NB4 (cell line): ENCODE results near the gene VWA5B1.

Source experiments
- DNase-seq: peaks from one replicate; pipeline ENCODE4 v3.0.0; 2010; ENCODE audit warnings: low read depth
- H3K4me3 ChIP-seq: one replicate; pipeline ENCODE4 v1.5.1; 2011; ENCODE audit warnings: mild to moderate bottlenecking, low read depth, low read length, moderate library complexity
- CTCF ChIP-seq: IDR thresholded peaks from one replicate; pipeline ENCODE4 v1.5.1; 2012; ENCODE audit warnings: low read depth, low read length
- MAX ChIP-seq: IDR thresholded peaks from 2 replicates; pipeline ENCODE4 v1.6.1; 2011; ENCODE audit warnings: low read depth, low read length
- MYC ChIP-seq: IDR thresholded peaks from 2 replicates; pipeline ENCODE4 v1.6.1; 2011; ENCODE audit warnings: low read depth, low read length
- POLR2A ChIP-seq: IDR thresholded peaks from 2 replicates; pipeline ENCODE4 v1.6.1; 2011; ENCODE audit warnings: mild to moderate bottlenecking; ENCODE audit not compliant: insufficient read length; ENCODE audit errors: extremely low read depth

Gene VWA5B1

GRCh38 chr1:20372676-20373075 lies 82.0 kb downstream of the VWA5B1 start:
- no peak for DNase-seq
- H3K4me3 ChIP-seq: no peak overlapping the region
- TF ChIP-seq CTCF: no peak
- no peak for TF ChIP-seq MYC
- TF ChIP-seq MAX: no peak

- no peak for DNase-seq
- TF ChIP-seq POLR2A (no peak), MYC (no peak), CTCF (no peak), MAX (no peak)
- no peak overlapping the region for H3K4me3 ChIP-seq
Observed at GRCh38 chr1:20373286-20373685, 82.6 kb downstream of the VWA5B1 start.

GRCh38 chr1:20373764-20374163 lies 83.1 kb downstream of the VWA5B1 start:
- TF ChIP-seq MAX (no peak), CTCF (no peak), MYC (no peak), POLR2A (no peak)

GRCh38 chr1:20375563-20375962 lies 84.9 kb downstream of the VWA5B1 start:
- TF ChIP-seq MAX (no peak), MYC (no peak), POLR2A (no peak), CTCF (no peak)
- DNase-seq: no peak
- no peak overlapping the region for H3K4me3 ChIP-seq

More at GRCh38 chr1:20373764-20374163, 83.1 kb downstream of the VWA5B1 start:
- no peak overlapping the region for H3K4me3 ChIP-seq
- no peak for DNase-seq

GRCh38 chr1:20376171-20376570 lies 85.5 kb downstream of the VWA5B1 start:
- TF ChIP-seq POLR2A (no peak), MAX (no peak), CTCF (no peak), MYC (no peak)
- H3K4me3 ChIP-seq: no peak overlapping the region
- no peak for DNase-seq
